IMR-90 (cell line): ENCODE measurements around the gene MMP8.

Experiments
- BHLHE40 ChIP-seq: fragments of 150-350 bp; IDR thresholded peaks from 2 replicates; pipeline ENCODE4 v1.6.1; 2016; ENCODE audit warnings: mild to moderate bottlenecking, low read depth, low read length
- CEBPB ChIP-seq: IDR thresholded peaks from 2 replicates; pipeline ENCODE4 v1.6.1; 2012; ENCODE audit warnings: low read depth, low read length, improper control_type of control experiment
- CTCF ChIP-seq: conservative IDR thresholded peaks from 2 replicates; pipeline ENCODE4 v1.5.1; 2012; ENCODE audit warnings: mild to moderate bottlenecking, low read depth, low read length, improper control_type of control experiment
- ELK1 ChIP-seq: fragments of 150-350 bp; IDR thresholded peaks from 2 replicates; pipeline ENCODE4 v1.6.1; 2016; ENCODE audit warnings: low read depth, mild to moderate bottlenecking, low read length, moderate library complexity, borderline replicate concordance
- FOS ChIP-seq: fragments of 150-350 bp; IDR thresholded peaks from 2 replicates; pipeline ENCODE4 v1.6.1; 2016; ENCODE audit warnings: low read depth, low read length
- MAZ ChIP-seq: IDR thresholded peaks from 2 replicates; pipeline ENCODE4 v1.6.1; 2012; ENCODE audit warnings: low read depth, mild to moderate bottlenecking, low read length, improper control_type of control experiment, moderate library complexity, borderline replicate concordance
- MXI1 ChIP-seq: IDR thresholded peaks from 2 replicates; pipeline ENCODE4 v1.6.1; 2012; ENCODE audit warnings: low read depth, mild to moderate bottlenecking, low read length, moderate library complexity, borderline replicate concordance
- NFE2L2 ChIP-seq: fragments of 150-350 bp; IDR thresholded peaks from 2 replicates; pipeline ENCODE4 v1.6.1; 2016; ENCODE audit warnings: low read depth, mild to moderate bottlenecking, low read length
- POLR2A ChIP-seq: IDR thresholded peaks from 2 replicates; pipeline ENCODE4 v1.6.1; 2012; ENCODE audit warnings: mild to moderate bottlenecking, low read depth, low read length
- RAD21 ChIP-seq: IDR thresholded peaks from 2 replicates; pipeline ENCODE4 v1.6.1; 2012; ENCODE audit warnings: low read length, improper control_type of control experiment
- RCOR1 ChIP-seq: IDR thresholded peaks from 2 replicates; pipeline ENCODE4 v1.6.1; 2012; ENCODE audit warnings: mild to moderate bottlenecking, low read length, improper control_type of control experiment; ENCODE audit not compliant: insufficient replicate concordance
- RFX5 ChIP-seq: IDR thresholded peaks from 2 replicates; pipeline ENCODE4 v1.8.0; 2012; ENCODE audit warnings: low read depth, mild to moderate bottlenecking, low read length, moderate library complexity
- SMC3 ChIP-seq: fragments of 150-350 bp; IDR thresholded peaks from 2 replicates; pipeline ENCODE4 v1.6.1; 2016; ENCODE audit warnings: low read depth, mild to moderate bottlenecking, antibody characterized with exemption, low read length, moderate library complexity
- USF2 ChIP-seq: fragments of 150-350 bp; IDR thresholded peaks from 2 replicates; pipeline ENCODE4 v1.6.1; 2017; ENCODE audit warnings: mild to moderate bottlenecking, antibody characterized with exemption, low read length, low read depth

- TF ChIP-seq CTCF (no peak), CEBPB (no peak), RCOR1 (no peak), POLR2A (no peak), RAD21 (no peak), RFX5 (no peak), FOS (no peak), MXI1 (no peak), ELK1 (no peak), USF2 (no peak), BHLHE40 (no peak), MAZ (no peak), SMC3 (no peak), NFE2L2 (no peak)
These were observed 1.9 kb downstream of the MMP8 start for GRCh38 chr11:102722821-102723220.
